Smooth muscle cell of the brain vasculature (primary cell): ENCODE data around the gene CPE.
"Not testable (repeated sequence)": the region's sequence is repeated elsewhere in the genome, so short reads cannot be mapped to it uniquely, and the experiment has no call there.

Source experiments
- DNase-seq: peaks from one replicate; pipeline ENCODE4 v3.0.0-alpha.2; 2012; ENCODE audit warnings: low read depth, low spot score

Gene CPE

GRCh38 chr4:165462009-165462408 is 83.2 kb downstream of the CPE start:
- DNase-seq = no peak

- DNase-seq = no peak
These were observed 85.6 kb downstream of the CPE start for GRCh38 chr4:165464376-165464775.

GRCh38 chr4:165464813-165465381 is 86.1 kb downstream of the CPE start:
- no peak for DNase-seq

GRCh38 chr4:165470009-165470408 is 91.2 kb downstream of the CPE start:
- no peak for DNase-seq

GRCh38 chr4:165472943-165473676 is 94.3 kb downstream of the CPE start:
- DNase-seq = no peak

GRCh38 chr4:165474784-165475705 is 96.2 kb downstream of the CPE start:
- no peak for DNase-seq

- no peak for DNase-seq
These were observed 96.9 kb downstream of the CPE start for GRCh38 chr4:165475706-165476070.

GRCh38 chr4:165476214-165477098 is 97.6 kb downstream of the CPE start:
- no peak for DNase-seq

GRCh38 chr4:165477799-165478198 is 99.0 kb downstream of the CPE start:
- DNase-seq = no peak

- no peak for DNase-seq
These were observed 99.5 kb downstream of the CPE start for GRCh38 chr4:165478260-165478659.

- no peak for DNase-seq
These were observed 102.4 kb downstream of the CPE start for GRCh38 chr4:165481053-165481835.

- no peak for DNase-seq
These were observed 111.0 kb downstream of the CPE start for GRCh38 chr4:165489786-165490185.

- not testable (repeated sequence) for DNase-seq
These were observed 113.8 kb downstream of the CPE start for GRCh38 chr4:165492583-165492982.

GRCh38 chr4:165493359-165493758 is 114.6 kb downstream of the CPE start:
- DNase-seq = peak; percentile 21

GRCh38 chr4:165502916-165503907 is 124.4 kb downstream of the CPE start:
- no peak for DNase-seq

GRCh38 chr4:165504184-165504583 is 125.4 kb downstream of the CPE start:
- no peak for DNase-seq

GRCh38 chr4:165505958-165506837 is 127.4 kb downstream of the CPE start:
- no peak for DNase-seq

GRCh38 chr4:165506849-165507248 is 128.0 kb downstream of the CPE start:
- no peak for DNase-seq
